Inflammatory macrophage treated with lipopolysaccharide for 4 hours (primary cell): ENCODE measurements around the gene NAGA.
A peak's percentile ranks its signal among the peaks of the same experiment; 100 is the strongest.
"Not testable (repeated sequence)": the region's sequence is repeated elsewhere in the genome, so short reads cannot be mapped to it uniquely, and the experiment has no call there.

ENCODE experiments used
- DNase-seq: peaks from one replicate; pipeline ENCODE4 v3.0.0-alpha.2; 2020

Gene NAGA

DNA sequence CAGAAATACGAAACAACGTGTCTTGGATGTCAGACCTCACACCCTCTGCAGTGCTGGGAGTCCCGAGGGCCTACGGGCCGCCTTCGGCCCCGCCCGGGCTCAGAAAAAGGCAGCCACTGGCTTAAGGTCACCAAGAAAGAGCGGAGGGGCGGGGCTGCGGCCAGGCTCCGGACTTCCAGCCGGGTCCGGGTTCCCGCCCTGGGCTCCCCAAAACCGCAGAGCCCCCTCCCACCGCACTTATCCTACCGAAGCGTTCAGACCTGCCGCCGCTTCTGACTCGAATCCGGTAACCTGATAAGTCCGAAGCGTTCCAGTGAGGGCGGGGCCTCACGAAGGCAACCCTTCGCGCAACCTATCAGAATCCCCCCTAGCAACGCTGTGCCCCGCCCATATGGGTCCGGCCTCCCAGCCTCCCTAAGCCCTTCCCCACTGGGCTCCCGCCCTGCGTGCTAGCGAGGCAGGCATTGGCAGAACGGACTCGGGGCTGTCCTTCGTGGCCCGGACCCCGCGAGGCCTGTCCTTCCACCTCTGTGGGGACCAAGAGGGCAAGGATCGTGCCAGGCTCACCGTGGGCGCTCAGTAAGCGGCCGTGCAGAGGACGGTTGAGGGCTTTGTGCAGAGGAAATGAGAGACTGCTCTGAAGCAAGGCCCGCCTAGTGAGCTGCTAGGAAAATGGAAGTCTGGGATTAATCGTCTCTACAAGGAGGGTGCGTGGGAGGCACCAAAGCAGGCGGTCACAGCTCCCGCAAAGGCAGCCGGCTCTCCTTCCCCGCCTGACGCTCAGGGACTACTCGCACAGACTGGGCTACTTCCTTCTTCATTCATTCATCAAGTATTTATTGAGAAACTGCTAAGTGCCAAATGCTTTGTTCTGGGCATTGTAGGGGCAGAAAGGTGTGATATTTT lies at the start of gene NAGA:
TSS of gene NAGA (minus strand) at position 296 of the 906 bp plus-strand sequence. CDS start 515 bp downstream, outside the sequence.
- peak; percentile 96 for DNase-seq

DNA sequence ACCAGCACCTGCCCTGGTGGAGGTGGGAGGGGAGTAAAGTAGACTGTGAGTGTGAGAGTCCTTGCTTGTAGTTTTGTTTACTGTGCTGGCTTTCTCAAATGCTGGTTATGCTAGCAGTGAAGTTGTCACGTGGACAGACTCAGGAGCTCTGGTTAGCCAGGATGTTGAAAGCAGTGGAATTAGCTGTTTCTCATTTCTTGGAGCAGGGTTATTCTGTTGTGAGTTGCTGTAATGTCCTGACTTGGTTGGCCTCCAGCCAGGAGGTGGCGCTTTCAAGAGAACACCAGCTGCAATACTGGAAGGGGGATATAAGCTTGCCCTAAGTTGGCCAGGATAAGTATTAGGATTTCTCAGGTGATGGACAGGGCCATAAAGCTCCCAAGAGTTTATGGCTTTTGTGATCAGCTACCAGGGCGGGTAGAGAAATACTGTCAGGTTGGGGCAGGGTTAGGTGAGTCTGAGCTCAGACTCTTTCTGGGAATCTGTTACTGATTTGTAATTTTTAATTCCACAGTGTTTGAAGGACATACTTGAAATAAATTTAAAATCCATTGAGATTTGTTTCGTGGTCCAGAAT lies 46.3 kb upstream of the NAGA start:
- no peak for DNase-seq

DNA sequence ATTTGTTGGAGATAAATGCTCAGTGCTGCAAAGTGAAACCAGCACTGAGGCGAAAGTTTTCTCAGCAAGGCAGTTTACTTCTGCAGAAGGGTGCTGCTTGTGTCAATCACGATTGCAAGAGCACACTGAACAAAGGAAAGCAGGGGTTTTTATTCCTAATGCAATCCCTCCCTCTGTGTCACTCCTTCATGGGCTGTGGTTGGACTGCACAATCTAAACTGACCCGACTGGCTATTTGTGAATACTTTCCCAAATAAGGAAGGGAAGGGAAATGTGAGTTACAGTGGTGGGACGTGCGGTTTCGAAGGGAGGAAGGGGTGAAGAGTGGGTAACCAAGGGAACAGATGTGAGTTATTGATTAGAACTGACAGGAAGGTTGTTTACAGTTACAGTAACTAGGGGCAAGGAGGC lies 44.8 kb upstream of the NAGA start:
- not testable (repeated sequence) for DNase-seq

DNA sequence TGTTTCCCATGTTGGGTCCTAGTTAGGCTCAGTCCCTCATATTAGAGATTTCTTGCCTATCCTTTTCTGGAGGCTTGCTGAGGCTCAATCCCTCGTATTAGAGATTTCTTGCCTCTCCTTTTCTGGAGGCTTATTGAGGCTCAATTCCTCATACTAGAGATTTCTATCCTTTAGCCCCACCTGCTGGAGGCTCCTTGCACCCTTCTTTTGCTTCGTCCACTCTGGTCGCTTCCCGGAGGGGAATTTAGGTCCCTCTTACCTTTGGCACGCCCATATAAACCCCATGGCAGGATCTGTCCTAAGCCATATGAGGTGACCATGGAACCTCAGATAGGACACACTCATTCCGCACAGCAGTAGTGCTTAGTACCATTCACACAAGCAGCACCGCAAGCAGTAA lies 44.1 kb upstream of the NAGA start:
- peak; percentile 4 for DNase-seq

DNA sequence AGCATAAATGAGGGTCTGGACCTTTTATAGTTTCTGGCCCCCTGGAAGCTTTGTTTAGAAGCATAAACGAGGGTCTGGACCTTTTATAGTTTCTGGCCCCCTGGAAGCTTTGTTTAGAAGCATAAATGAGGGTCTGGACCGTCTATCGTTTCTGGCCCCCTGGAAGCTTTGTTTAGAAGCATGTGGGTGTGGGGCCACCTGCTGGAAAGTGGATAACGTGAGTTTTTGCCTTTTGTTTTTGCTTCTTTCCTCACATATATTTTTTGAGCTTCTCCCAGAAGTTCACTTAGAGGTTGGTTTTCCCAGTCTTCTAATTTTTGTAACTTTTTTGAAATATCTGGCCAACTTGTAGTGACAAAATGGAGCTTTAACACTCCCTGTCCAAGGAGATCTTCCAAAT lies 42.2 kb upstream of the NAGA start:
- DNase-seq: not testable (repeated sequence)

DNA sequence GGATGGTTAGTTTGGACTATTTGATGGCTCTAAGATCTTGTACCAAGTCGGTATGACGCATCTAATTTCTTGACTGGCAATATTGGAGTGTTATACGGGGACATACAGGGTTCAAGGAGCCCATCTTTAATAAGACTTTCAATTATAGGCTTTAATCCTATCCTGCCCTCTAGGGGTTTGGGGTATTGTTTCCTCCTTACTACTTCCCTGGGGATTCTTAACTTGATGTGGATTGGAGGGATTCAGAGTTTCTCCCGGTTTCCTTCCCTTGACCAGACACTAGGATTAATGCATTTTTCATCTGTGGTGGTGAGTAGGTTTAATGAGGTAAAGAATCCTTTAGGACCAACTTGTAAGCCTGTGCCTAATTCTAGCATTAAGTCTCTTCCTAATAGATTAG lies 41.2 kb upstream of the NAGA start:
- DNase-seq: no peak

DNA sequence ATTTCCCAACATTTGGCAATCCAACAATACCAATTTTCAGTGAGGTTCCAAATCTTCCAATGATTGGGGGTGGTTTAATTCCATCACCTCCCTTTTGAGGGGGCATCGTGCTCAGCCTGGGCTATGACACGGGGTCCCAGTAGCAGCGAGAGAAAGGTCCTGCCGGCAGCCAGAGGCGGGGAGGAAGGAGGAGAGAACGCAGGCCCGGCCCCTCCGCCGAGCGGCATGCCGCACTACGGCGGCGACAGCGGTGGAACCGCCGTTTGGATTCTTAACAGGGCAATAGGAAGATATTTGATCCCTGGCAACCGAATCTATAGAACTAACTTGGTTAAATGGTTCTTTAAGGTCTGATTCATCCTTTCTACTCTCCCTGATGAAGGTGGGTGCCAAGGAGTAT lies 38.2 kb upstream of the NAGA start:
- DNase-seq: no peak

DNA sequence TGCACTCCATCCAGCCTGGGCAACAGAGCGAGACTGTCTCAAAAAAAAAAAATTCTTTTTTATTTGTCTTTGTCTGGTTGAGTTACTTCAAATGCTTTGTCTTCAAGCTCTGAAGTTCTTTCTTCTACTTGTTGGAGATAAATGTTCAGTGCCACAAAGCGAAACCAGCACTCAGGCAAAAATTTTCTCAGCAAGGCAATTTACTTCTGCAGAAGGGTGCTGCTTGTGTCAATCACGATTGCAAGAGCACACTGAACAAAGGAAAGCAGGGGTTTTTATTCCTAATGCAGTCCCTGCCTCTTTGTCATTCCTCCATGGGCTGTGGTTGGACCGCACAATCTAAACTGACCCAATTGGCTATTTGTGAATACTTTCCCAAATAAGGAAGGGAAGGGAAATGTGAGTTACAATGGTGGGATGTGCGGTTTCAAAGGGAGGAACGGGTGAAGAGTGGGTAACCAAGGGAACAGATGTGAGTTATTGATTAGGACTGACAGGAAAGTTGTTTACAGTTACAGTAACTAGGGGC lies 33.8 kb upstream of the NAGA start:
- not testable (repeated sequence) for DNase-seq

DNA sequence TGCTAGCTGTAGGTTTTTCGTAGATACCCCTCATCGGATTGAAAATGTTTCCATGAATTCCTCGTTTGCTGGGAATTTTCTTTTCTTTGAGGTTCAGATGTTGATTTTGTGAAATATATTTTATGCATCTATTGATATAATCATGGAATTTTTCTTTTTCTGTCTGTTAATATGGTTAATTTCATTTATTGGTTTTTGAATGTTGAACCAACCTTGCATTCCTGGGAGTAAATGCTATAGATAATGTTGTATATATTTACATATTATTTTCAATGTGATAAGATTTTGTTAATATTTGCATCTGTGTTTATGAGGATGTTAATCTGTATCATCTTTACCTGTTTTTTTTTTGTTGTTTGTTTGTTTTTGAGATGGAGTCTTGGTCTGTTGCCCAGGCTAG lies 30.6 kb upstream of the NAGA start:
- DNase-seq: no peak

DNA sequence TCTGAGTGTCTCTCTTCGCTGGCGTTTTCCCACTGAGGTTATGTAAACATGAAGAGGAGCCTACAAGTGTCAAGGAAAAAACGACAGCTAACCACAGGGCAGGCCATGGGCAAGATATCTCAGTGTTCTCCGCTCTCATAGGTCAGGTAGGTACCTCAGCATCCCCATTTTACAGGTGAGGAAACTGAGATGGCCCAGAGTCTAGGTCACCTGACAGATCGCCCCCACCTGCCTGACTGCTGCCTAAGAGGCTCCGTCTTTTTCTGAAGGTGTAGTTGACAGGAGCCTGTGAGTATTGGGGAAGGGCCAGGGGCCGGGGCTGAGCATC lies 20.8 kb upstream of the NAGA start:
- DNase-seq: no peak

DNA sequence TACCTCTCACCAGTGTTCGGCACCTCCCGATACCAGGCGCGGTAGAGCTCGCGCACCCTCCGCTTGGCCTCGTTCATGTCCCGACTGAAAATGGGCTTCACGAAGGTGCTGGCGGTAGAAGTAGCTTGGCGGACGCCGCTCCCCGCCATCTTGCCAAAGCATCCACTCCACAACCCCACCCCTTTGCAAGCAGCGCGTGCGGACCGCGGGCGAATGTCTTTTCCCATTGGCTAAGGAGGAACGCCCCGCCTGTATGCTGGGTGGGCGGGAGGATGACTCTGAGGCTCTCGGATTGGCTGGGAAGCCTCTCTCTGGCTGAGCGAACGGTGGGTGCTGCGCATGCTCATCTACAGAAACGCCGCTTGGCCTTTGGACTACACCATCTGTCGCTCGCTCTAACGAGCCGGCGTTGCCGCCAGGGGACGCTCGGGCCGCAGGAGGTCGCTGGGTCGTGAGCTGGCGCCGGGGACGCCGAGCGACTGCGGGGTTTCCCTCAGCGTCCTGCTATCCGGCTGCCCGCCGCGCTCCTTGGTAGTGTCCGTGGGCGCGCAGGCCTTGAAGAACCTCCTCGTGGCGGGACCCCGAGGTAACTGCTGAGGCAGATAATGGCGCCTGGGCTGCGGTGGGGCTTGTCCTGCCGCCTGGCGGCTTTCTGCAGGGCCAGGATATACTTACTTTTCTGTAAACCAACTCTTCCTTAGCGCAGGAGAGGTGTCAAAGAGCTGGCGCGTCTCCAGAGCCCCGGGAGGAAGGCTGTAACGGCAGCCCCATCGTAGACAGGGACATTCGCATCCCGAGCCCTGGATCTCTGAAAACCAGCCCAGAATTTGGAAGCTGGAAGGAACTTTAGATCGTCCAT lies 20.2 kb upstream of the NAGA start, which contains the start of gene NDUFA6:
TSS of gene NDUFA6 (minus strand) at position 177 of the 859 bp plus-strand sequence. CDS start at position 149, 28 bp downstream.
- DNase-seq: peak; percentile 100

DNA sequence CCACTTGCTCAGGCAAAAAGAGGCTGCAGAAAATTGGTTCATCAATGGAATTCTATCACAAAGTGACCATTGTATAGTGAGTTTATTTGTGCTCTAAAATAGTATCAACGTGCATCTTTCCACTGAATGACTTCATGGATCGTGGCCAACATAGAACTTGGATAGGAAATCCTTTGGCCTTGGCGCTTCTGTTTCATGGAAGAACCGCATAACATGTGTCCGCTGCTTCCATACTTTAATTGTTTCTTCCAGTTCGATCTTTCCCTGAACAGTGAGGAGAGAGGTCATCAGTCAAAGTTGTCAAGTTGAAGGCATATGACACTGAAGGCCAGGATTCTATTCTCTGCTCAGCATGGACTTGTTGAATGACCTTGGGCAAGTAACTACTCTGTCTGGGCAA lies 15.4 kb upstream of the NAGA start:
- no peak for DNase-seq

DNA sequence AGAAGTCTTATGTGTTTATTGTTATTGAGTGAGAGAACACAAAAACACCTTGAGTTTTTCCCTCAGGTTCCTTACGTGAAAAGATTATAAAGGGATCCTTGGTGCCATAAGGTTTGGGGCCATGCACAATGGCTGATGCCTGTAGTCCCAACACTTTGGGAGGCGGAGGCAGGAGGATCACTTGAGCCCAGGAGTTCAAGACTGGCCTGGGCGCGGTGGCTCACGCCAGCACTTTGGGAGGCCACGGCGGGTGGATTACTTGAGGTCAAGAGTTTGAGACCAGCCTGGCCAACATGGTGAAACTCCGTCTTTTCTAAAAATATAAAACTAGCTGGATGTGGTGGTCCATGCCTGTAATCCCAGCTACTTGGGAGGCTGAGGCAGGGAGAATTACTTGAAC lies 14.3 kb upstream of the NAGA start:
- no peak for DNase-seq

DNA sequence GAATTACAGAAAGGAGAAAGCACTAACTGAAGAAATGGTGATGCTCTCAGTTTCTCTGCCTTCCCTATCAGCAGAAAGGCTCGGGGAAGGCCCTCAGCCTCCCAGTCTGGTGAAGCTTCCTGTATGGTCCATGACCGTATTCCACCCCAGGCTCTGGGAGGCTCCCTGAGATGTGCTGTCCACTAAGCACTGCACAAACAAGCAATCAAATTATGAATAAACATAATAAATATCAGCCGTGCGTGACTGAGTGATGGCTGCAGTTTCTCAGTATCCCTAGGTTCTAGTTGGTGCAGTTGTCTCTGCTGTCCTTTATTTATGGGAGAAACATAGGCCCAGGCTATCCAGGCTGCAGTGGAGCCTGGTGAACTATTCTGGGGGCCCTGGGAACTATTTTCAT lies 12.5 kb upstream of the NAGA start:
- no peak for DNase-seq

DNA sequence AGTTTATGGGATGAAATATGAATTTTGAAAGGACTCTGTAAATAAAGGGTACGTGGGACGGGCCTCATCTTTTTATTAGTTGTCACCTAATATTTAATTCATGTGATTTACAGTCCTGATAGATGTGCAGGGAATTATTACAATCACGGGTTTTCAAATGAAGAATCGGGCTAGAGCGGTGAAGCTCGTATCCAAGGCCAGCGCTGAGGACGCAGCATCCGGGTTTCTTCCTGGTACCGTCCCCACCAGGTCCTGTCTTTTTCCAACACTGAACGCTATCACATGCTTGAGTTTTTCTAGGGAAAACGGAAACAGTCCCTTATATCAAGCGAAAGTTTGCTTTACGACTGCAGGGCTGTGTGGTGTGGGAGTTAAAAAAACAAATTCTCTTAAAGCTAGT lies 9.7 kb upstream of the NAGA start:
- peak; percentile 42 for DNase-seq

DNA sequence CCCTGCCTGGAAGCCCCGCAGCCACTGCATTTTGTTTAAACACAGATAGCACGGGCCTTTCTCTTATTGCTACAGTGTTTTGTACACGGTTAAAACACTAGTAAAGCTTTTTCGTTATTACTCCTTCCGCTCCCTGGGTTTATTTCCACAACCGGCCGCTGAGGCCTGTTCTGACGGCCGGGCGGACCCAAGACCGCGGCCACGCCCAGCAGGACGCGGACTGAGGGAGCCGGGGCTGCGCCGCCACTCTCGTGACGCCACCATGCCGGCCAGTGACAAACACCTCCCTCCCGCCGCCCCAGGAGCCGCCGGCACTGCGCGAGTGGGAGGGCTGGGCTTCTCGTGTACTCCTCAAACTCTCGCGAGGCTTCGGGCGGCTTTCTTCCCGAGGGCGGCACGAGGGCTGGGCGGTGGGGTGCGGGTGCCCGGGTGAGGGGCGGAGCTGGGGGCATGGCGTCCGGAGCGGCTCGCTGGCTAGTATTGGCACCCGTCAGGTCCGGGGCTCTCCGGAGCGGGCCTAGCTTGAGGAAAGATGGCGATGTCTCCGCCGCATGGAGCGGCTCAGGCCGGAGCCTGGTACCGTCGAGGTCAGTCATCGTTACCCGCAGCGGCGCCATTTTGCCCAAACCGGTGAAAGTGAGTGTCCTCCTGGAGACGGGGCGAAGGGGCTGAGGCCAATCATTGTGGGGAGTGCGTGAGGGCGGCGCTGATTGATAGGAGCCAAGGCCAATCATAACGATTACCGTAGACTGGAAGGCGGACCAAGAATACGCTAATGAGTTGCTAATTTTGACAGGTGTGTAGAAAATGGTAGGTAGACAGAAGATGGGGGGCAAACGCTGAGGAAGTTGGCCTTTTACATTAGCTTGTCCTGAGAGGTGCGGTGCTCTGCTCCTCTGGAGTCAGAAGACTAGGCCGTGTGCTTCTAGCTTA lies 9.0 kb upstream of the NAGA start, which contains the start of gene SMDT1:
TSS of gene SMDT1 (plus strand) at position 382 of the 933 bp plus-strand sequence. CDS start at position 451, 69 bp downstream.
- DNase-seq: peak; percentile 99

DNA sequence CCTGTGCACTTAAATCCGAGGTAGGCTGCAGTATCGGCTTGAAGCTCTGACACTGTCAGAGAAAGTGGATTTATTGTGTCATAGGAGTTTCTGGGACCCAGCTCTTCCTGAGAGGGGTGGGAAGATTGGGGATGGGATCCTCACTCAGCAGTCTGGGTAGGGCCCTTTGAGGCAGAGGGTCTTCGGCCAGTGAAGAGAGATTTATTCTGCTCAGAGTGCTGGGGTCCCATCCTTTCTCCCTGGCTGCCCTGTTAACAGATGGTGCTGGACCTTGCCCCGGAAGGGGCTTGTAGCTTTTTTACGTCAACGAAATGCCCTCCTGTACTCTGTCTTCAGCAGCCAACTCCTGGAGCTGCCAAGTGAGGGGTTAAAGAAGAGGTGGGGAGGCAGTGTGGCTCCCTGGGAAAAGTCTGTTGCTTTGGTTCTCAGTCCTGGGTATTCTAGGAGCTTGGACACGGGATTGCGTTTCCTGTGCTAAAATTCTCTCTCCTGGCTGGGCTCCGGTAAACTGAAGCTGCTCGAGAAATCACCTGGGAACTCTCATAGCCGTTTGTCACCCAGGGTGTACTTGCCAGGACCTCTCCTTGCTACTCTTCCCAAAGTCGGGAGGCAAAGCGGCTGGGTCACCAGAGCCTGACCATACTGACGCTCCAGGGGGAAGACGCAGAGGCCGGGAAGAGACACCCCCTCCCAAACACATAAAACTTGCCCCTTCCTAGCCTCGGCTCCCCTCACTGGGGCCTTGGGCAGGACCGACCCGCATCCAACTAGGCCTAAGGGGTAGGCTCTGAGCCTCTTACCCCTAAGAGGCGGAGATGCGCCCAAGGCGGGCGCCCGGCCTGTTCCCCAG lies 8.1 kb upstream of the NAGA start:
- DNase-seq: no peak

DNA sequence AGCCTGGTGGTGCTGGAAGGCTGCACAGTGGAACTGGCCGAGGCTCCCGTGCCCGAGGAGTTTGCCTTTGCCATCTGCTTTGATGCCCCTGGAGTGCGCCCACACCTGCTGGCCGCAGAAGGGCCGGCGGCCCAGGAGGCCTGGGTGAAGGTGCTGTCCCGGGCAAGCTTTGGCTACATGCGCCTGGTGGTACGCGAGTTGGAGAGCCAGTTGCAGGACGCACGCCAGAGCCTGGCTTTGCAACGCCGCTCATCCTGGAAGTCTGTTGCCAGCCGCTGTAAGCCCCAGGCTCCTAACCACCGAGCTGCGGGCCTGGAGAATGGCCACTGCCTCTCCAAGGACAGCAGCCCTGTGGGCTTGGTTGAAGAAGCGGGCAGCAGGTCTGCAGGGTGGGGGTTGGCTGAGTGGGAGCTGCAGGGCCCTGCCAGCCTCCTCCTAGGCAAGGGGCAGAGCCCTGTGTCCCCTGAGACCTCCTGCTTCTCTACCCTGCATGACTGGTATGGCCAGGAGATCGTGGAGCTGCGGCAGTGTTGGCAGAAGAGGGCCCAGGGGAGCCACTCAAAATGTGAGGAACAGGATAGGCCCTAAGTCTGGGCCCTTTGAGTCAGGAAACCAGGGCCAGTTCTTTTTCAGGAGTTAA lies 7.0 kb upstream of the NAGA start:
- no peak for DNase-seq

DNA sequence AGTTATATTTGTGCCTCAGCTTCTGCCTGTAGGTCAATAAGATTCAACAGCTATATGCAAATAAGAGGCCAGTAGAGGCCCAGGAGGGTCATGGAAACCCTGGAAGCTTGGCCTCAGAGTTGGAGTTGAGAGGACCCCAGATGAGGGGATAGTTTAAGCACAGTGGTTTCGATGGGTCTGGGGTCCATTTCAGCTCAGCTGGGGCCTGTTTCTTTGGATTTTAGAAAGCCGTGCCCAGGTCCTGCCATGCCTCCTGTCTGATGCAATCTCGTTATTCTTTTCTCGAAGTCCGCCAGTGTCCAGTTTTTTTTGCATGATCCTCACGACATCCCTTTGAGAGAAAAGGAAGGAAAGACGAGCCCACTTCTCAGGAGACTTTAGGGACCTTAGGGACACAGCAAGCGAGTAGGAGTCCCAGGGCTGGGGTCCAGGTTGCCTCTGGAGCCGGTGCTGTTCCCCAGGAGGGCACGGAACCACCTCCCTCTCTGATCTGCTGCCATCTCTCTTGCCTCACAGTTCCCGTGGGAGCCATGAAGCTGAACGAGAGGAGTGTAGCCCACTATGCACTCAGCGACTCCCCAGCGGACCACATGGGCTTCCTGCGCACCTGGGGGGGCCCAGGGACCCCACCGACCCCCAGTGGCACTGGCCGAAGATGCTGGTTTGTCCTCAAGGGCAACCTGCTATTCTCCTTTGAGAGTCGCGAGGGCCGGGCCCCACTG lies 6.3 kb upstream of the NAGA start:
- no peak for DNase-seq
